Testis (tissue), 2 donors: ENCODE measurements around the gene SLC6A17.

Experiments used
- POLR2A ChIP-seq: fragments of 450-650 bp; IDR thresholded peaks from one replicate; pipeline ENCODE4 v1.6.1; 2017; ENCODE audit warnings: antibody characterized with exemption, mild to moderate bottlenecking, moderate library complexity
- TF ChIP-seq, protein P1 (sequence below), 3 experiments: fragments of 450-650 bp in 2 of 3; fragments of 200-600 bp in 1 of 3; sonication (generic) in 1 of 3; IDR thresholded peaks; one replicate each; pipeline ENCODE4 v1.5.1; 2016 to 2019; ENCODE audit warnings: antibody characterized with exemption in 3 of 3, mild to moderate bottlenecking in 2 of 3, moderate library complexity in 1 of 3

DNA sequence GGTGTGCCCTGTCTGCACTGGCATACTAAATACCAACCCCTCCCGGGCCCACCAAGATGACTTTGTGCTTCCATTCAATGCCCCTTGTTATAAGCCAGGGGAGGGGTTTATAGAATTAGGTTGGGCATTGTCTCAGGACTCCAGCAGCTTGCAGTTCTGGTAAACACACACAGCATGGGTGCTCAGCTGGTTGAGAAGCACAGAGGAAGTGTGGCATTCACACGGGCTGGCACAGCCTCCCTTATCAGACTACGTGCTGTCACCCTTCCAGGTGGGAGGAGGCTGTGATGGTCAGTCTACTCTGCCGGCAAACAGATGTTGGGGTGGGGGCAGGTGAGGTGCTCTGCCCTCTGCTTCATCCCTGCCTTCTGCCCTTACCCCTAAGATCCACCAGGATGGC is 15.0 kb upstream of the SLC6A17 start:
- TF ChIP-seq, protein P1, sequence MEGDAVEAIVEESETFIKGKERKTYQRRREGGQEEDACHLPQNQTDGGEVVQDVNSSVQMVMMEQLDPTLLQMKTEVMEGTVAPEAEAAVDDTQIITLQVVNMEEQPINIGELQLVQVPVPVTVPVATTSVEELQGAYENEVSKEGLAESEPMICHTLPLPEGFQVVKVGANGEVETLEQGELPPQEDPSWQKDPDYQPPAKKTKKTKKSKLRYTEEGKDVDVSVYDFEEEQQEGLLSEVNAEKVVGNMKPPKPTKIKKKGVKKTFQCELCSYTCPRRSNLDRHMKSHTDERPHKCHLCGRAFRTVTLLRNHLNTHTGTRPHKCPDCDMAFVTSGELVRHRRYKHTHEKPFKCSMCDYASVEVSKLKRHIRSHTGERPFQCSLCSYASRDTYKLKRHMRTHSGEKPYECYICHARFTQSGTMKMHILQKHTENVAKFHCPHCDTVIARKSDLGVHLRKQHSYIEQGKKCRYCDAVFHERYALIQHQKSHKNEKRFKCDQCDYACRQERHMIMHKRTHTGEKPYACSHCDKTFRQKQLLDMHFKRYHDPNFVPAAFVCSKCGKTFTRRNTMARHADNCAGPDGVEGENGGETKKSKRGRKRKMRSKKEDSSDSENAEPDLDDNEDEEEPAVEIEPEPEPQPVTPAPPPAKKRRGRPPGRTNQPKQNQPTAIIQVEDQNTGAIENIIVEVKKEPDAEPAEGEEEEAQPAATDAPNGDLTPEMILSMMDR (IDR thresholded peaks at IDR 0.05): no peak
- TF ChIP-seq POLR2A: no peak
